ENCODE results near the gene IFNA21. TPM values are rescaled to one million over a fixed set of nuclear protein-coding genes. Genes with fewer than 3 reads are reported as not detected.
"Not testable (repeated sequence)": the region's sequence is repeated elsewhere in the genome, so short reads cannot be mapped to it uniquely, and the experiment has no call there.

Gene IFNA21
- total RNA-seq, 4 donors from 2014 or later, result not detected

DNA sequence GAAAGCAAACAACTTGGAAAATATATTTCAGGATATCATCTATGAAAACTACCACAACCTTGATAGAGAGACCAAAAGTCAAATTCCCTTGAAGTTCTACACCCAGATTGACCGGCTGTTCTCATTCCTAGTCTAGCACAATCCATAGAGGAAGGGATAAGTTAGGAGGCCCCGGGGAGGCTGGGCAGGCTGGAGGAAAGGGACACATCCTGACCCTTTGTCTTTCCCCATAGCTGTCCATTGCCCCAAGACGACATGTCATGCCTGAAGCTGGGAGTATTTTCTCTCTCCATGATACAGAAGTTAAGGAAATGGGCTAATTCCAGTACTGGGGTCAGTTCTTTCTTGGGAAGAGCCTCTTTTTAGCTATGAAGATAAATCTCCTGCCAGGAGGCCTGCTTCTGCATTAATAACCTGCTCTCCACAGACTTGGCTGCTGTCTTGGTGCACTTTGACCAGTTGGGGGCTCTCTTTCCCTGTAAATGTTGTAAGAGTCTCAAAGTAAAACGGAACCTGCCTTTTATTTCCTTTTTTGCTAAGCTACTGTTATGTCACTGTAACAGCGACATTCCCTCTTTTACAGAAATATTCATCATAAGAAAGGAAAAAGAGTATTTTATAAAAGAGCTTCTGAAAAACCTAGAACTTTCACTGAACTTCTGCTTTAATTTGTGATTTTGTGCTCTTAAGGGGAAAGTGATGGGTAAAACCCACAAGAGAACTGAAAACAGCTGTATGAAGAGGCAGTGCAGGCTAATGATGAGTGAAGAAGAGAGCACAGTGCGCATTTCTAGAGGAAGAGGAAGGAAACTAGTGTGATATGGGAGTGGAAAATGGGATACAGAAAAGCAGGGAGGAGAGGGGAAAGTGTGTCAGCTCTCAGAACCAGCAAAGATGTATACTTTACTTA is 28.7 kb upstream of the IFNA21 start:
- not testable (repeated sequence) for H3K27me3 ChIP-seq, H3K36me3 ChIP-seq, H3K4me3 ChIP-seq, H3K9me3 ChIP-seq, H3K4me1 ChIP-seq, H3K27ac ChIP-seq
- TF ChIP-seq, protein P1, sequence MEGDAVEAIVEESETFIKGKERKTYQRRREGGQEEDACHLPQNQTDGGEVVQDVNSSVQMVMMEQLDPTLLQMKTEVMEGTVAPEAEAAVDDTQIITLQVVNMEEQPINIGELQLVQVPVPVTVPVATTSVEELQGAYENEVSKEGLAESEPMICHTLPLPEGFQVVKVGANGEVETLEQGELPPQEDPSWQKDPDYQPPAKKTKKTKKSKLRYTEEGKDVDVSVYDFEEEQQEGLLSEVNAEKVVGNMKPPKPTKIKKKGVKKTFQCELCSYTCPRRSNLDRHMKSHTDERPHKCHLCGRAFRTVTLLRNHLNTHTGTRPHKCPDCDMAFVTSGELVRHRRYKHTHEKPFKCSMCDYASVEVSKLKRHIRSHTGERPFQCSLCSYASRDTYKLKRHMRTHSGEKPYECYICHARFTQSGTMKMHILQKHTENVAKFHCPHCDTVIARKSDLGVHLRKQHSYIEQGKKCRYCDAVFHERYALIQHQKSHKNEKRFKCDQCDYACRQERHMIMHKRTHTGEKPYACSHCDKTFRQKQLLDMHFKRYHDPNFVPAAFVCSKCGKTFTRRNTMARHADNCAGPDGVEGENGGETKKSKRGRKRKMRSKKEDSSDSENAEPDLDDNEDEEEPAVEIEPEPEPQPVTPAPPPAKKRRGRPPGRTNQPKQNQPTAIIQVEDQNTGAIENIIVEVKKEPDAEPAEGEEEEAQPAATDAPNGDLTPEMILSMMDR (IDR thresholded peaks at IDR 0.05), result peak; percentile 27 to 45 (median 42)
- DNase-seq (ENCODE audit: low spot score in 2 of 2), result peak in 1 of 2 donors; percentile 26
- WGBS, 2 donors, result 38 to 41% methylated on average over 6 of the region's 6 CpGs

GRCh38 chr9:21187487-21187886 is 21.0 kb upstream of the IFNA21 start, which contains the start of gene IFNA4:
IFNA4 (minus strand) TSS chr9:21187587; CDS start chr9:21187531, 56 bp downstream.
- not testable (repeated sequence) for H3K4me3 ChIP-seq; DNase-seq (ENCODE audit: low spot score in 2 of 2); H3K9me3 ChIP-seq; H3K4me1 ChIP-seq; H3K36me3 ChIP-seq; H3K27ac ChIP-seq; H3K27me3 ChIP-seq
- WGBS, 2 donors, result 92 to 94% methylated on average over 3 of the region's 3 CpGs

GRCh38 chr9:21182810-21183736 is 16.6 kb upstream of the IFNA21 start:
- not testable (repeated sequence) for H3K9me3 ChIP-seq, H3K4me3 ChIP-seq, H3K36me3 ChIP-seq, H3K27ac ChIP-seq, H3K4me1 ChIP-seq, H3K27me3 ChIP-seq
- TF ChIP-seq, protein P1 (IDR thresholded peaks at IDR 0.05), result peak in 2 of 5 experiments; percentile 12 to 18
- DNase-seq (ENCODE audit: low spot score in 2 of 2), result peak in 1 of 2 donors; percentile 18
- 33 to 43% methylated on average over 4 of the region's 4 CpGs for WGBS, 2 donors

DNA sequence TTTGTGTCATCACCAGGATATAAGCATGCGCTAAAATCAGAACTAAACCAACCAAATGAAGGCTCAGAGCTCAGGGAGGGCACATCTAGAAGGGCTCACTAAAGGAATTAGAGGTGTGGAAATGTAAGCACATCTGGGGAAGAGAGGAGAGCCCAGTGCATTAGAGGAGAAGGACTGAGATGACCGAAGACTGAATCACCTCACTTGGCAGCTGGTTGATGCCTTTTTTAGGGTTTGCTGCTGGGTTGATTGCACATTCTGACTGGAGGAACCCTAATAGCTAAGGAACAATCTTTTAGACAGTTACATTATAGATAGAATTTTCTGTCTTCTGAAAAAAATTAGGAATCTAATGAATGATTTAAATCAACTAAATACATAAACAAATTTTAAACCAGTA is 8.2 kb upstream of the IFNA21 start:
- no peak for DNase-seq (ENCODE audit: low spot score in 2 of 2)
- no peaks in the 10 kb centered on the region for H3K27me3 ChIP-seq
- H3K27ac ChIP-seq, result no peak overlapping the region
- 85 to 91% methylated on average over 2 of the region's 2 CpGs for WGBS, 2 donors
- no peaks in the 10 kb centered on the region for H3K4me1 ChIP-seq
- no peaks in the 10 kb centered on the region for H3K36me3 ChIP-seq
- TF ChIP-seq EP300 (IDR thresholded peaks at IDR 0.05) (no peak), POLR2A (IDR thresholded peaks at IDR 0.05) (no peak)
- TF ChIP-seq, protein P1 (IDR thresholded peaks at IDR 0.05), result no peak
- H3K9me3 ChIP-seq, result no peaks in the 10 kb centered on the region
- H3K4me3 ChIP-seq, result no peak overlapping the region

DNA sequence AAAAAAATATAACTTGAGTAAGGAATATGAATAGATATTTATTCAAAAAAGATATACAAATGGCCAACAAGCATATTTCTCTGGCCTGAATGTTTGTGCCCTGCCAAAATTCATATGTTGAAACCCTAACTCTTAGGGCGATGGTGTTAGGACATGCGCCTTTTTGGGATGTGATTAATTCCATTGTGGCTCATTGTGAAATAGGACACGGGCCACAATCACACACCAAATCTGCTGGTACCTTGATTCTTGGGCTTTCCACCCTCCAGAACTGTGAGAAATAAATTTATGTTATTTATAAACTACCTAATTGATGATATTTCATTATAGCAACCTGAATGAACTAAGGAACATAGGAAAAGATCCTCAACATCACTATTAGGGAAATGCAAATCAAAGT is 5.7 kb upstream of the IFNA21 start:
- no peak overlapping the region for H3K4me3 ChIP-seq
- 88 to 90% methylated on average over 3 of the region's 3 CpGs for WGBS, 2 donors
- no peak overlapping the region for H3K27ac ChIP-seq
- TF ChIP-seq POLR2A (IDR thresholded peaks at IDR 0.05) (no peak), EP300 (IDR thresholded peaks at IDR 0.05) (no peak)
- TF ChIP-seq, protein P1 (IDR thresholded peaks at IDR 0.05), result no peak
- no peaks in the 10 kb centered on the region for H3K4me1 ChIP-seq
- no peak for DNase-seq (ENCODE audit: low spot score in 2 of 2)
- H3K27me3 ChIP-seq, result no peaks in the 10 kb centered on the region
- H3K36me3 ChIP-seq, result no peaks in the 10 kb centered on the region
- H3K9me3 ChIP-seq, result no peaks in the 10 kb centered on the region

All from tibial nerve (tissue), 4 donors.